CD4-positive, alpha-beta T cell treated with Interleukin-17A for 4 hours (primary cell): ENCODE data around the gene PPP6C.
"Not testable (repeated sequence)": the region's sequence is repeated elsewhere in the genome, so short reads cannot be mapped to it uniquely, and the experiment has no call there.

Source experiments
- DNase-seq: peaks from one replicate; pipeline ENCODE4 v3.0.0-alpha.2; 2020; ENCODE audit warnings: mixed read lengths

PPP6C gene

DNA sequence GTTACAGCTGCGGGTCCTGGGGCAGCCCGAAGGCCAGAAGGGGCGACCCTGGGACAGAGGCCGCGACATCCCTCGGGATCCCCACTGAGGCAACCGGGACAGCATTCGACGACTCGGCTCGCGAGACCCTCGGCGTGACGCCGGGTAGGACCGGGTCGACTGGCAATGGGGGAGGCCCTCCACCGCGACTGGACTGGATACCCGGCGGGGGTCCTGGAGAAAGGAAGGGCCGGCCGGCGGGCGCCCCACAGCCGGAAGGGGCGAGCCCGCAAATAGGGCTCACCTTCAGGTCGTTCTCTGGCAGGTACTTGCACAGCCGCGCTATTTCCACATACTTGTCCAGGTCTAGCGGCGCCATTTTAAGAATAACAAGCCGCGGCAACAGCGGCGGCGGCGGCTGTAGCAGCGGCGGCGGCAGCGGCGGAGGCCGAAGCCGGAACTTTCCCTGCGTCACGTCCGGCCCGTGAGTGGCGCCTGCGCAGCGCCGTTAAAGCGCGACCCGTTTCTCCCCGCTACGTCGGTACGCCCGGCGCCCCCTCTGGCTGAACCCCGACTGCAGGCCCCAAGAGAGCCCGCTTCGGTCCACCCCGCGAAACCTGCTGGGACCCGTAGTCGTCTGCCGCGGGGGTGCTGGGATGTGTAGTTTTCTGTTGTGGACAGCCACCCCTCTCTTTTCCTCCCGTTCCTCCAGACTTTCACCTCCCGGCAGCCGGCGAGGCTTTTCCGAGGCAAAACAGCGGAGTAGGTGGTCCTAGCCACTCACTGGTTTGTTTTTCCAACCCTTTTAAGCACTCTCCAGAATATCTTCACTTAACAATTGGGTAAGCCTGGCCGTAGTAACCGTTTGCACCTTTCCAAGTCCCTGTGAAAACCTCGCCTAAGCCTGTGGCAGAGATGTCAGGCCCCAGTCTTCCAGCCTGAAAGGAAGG is at the start of gene PPP6C:
Gene PPP6C, minus strand, starts transcription at position 443 of the 929 bp plus-strand sequence. Its CDS starts 85 bp downstream, at position 358.
- DNase-seq, result peak; percentile 97

GRCh38 chr9:125238915-125239446 is 49.4 kb upstream of the PPP6C start:
- DNase-seq, result no peak

- DNase-seq, result no peak
Observed at GRCh38 chr9:125238127-125238914, 48.7 kb upstream of the PPP6C start.

GRCh38 chr9:125236520-125237159 is 47.0 kb upstream of the PPP6C start:
- not testable (repeated sequence) for DNase-seq

- no peak for DNase-seq
Observed at GRCh38 chr9:125235804-125236519, 46.4 kb upstream of the PPP6C start.

DNA sequence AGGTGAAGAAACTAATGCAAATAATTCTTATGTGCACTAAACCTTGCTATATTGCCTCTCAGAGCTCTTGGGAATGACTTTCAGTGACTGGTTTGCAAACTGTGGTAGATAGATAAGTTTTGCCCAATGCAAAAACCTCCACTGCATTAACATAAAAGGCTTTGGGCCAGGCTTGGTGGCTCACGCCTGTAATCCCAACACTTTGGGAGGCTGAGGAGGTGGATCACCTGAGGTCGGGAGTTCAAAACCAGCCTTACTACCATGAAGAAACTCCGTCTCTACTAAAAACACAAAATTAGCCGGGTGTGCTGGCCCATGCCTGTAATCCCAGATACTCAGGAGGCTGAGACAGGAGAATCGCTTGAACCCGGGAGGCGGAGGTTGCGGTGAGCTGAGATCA is 44.5 kb upstream of the PPP6C start:
- not testable (repeated sequence) for DNase-seq

GRCh38 chr9:125233678-125234077 is 44.1 kb upstream of the PPP6C start:
- no peak for DNase-seq

DNA sequence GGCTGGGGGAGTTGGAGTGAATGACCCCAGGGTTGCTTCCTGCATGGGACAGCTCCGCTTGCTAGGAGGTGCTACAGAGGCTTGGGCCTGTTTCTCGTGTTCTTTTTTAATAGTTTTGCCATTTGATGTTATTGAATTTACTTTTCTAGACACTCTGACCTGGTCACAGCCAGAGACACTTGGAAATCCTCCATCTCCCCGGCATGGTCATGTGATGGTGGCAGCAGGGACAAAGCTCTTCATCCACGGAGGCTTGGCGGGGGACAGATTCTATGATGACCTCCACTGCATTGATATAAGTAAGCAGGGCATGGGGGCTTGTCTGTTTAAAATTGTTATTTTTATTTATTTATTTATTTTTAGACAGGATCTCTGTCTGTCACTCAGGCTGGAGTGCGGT is 38.2 kb upstream of the PPP6C start:
- no peak for DNase-seq

- DNase-seq, result not testable (repeated sequence)
Observed at GRCh38 chr9:125224858-125225257, 35.3 kb upstream of the PPP6C start.

DNA sequence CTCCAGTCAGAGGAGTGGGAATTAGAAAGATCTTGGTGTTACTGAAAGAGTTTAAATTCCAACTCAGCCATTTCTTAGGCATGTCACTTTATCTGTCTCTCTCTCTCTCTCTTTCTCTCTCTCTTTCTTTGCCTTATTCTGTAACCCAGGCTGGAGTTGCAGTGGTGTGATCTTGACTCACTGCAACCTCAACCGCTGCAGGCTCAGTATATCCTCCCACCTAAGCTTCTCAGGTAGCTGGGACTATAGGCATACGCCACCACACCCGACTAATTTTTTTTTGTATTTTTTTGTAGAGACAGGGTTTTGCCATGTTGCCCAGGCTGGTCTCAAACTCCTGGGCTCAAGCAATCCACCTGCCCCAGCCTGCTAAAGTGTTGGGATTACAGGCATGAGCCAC is 29.0 kb upstream of the PPP6C start:
- no peak for DNase-seq

DNA sequence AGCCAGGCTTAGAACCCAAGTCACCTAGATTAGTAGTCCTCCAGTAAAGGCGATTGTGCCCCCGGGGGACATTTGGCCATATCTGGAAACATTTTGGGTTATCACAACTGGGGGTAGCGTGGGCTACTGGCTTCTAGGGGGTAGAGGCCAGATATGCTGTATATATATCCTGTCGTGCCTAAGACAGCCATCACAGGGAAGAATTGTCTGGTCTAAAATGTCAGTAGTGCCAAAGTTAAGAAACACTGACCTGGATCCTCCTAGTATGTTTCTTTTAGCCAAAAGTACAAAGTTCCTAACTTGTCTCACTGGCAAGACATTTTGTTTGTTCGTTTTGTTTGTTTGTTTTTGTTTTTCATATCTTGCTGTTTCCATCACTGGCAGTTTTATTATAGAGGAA is 24.6 kb upstream of the PPP6C start:
- DNase-seq, result no peak

GRCh38 chr9:125204477-125204876 is 14.9 kb upstream of the PPP6C start:
- no peak for DNase-seq

GRCh38 chr9:125202846-125203618 is 13.4 kb upstream of the PPP6C start:
- no peak for DNase-seq

- peak; percentile 95 for DNase-seq
Observed at GRCh38 chr9:125200216-125201047, 10.8 kb upstream of the PPP6C start, which contains the start of gene RABEPK. RABEPK (plus strand) TSS chr9:125200542; CDS start chr9:125203014, 2,472 bp downstream.

DNA sequence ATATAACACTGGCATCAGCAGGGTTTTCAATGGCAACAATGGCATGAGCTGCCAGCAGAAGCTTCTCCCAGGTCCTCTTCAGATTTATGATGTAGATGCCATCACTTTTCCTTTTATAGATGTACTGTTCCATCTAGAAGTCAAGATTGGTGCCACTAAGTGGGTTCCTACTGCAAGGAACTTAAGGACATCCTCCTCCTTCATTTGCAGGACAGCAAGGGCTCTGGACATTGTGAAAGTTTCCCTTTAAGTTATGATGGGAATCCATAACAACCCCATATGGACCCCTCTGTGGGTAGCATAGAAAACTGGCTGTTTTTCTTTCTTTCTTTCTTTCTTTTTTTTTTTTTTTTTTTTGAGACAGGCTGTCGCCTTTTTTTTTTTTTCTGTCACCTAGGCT is 6.0 kb upstream of the PPP6C start:
- not testable (repeated sequence) for DNase-seq

GRCh38 chr9:125194466-125194865 is 4.9 kb upstream of the PPP6C start:
- DNase-seq, result peak; percentile 32

DNA sequence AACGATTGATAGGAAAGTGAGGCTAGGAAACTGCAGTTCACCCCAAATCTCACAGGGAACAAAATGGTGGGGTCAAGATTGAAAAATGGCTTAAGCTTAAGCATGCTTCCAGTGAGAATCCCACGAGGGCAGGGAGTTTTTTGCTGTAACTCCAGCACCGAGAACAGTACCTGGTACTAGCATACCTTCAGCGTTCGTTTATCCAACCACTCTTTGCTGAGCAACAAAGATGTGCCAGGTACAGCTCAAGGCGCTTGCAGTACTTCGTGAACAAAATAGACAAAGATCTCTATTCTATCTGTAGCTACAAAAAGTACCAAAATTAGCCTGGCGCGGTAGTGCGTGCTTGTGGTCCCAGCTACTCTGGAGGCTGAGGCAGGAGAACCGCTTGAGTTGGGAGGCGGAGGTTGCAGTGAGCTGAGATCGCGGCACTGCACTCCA is 778 bp upstream of the PPP6C start:
- DNase-seq, result peak; percentile 40

DNA sequence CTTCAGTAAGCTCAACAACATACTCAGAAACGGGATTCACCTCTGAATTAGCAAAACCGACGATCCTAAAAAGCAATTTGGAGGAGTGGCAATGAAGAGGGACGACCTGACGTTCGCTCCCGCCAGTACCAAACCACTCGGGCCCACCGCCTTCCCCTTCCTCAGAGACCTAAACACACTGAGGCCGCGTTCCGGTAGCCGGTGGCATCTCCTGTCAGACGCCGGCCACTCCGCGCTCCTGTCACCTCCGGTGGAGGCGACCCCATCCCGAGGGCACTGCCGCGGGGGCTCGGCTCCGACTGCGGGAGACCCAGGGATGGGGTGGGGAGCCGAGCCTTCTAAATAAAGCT is 617 bp downstream of the PPP6C start:
- peak; percentile 41 for DNase-seq

DNA sequence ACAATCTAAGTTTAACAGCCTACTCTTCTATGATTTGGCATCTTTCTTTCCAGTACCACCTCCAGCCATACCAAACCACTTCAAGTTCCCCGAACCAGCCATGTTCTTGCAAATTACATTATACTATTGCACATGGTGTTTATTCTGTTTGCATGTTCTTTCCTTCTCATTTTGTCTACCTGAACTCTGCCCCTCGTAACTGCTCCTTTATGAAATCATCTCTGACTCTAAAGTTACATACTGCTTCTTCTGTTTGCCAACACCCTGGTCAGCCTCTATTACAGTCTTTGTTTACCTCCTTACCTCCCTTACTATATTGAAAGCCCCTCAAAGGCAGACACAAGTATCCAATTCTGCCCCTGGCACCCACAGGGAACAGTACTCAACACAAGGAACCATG is 6.0 kb downstream of the PPP6C start:
- DNase-seq, result no peak

- no peak for DNase-seq
Observed at GRCh38 chr9:125183054-125183453, 6.5 kb downstream of the PPP6C start.
